Measurements from ENCODE around the gene TMCC1. TPM values are rescaled to one million over a fixed set of nuclear protein-coding genes. Genes with fewer than 3 reads are reported as not detected.
"Not testable (repeated sequence)": the region's sequence is repeated elsewhere in the genome, so short reads cannot be mapped to it uniquely, and the experiment has no call there.

The TMCC1 gene
- total and polyA plus RNA-seq, 7 donors = 12.4 to 55.0 (median 38.1) TPM

DNA sequence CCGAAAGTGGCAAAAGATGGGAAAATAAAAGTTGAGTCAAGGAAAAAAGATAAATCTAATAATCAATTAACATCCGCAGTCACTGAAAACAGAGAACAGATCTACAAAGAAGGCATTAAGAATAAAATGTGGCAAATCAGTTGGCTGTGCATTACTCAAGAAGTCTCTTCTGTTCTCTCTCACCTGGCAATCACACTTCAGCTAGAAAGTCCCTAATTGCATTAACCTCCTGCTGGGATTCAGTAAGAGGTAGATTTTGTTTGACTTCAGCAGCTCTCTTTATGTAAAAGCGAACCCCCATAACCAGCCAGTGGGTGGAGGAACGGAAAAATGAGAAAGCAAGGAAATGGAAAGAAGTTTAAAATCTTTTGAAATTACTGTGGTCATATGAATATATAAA, 192.3 kb downstream of the TMCC1 start:
- H3K9me3 ChIP-seq = no peaks in the 10 kb centered on the region
- H3K27ac ChIP-seq = no peak overlapping the region
- no peak for DNase-seq
- WGBS, 3 donors = 96 to 99% (median 98%) methylated on average over 4 of the region's 4 CpGs
- TF ChIP-seq CTCF (IDR thresholded peaks at IDR 0.05) = no peak
- intact Hi-C loops (cut with DNase I) = no loop called here
- H3K4me1 ChIP-seq = peaks cover 31% of the 10 kb centered on the region
- H3K36me3 ChIP-seq (ENCODE audit: insufficient read depth in 1 of 2, low read depth in 1 of 2) = no peaks in the 10 kb centered on the region
- no peak overlapping the region for H3K4me3 ChIP-seq
- ATAC-seq = no peak
- no peaks in the 10 kb centered on the region for H3K27me3 ChIP-seq (ENCODE audit: insufficient read depth in 3 of 3, low read length in 2 of 3)

DNA sequence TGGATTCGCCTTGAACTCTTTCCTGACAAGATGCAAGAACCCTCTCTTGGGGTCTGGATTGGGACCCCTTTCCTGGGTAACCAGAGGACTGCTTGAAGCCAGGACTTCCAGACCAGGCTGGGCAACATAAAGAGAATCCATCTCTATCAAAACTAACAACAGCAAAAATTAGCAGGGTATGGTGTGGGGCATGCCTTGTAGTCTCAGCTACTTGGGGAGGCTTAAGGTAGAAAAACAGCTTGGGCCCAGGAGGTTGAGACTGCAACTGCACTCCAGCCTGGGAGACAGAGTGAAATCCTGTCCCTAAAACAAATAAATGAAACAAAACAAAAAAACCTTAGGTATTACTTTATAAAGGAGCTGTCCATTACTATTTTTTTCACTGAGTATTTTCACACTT, 193.9 kb downstream of the TMCC1 start:
- intact Hi-C loops (cut with DNase I) = no loop called here
- H3K4me3 ChIP-seq = no peak overlapping the region
- TF ChIP-seq CTCF (IDR thresholded peaks at IDR 0.05) = no peak
- WGBS, 3 donors = 88 to 100% (median 94%) methylated on average over 1 of the region's 1 CpG
- H3K9me3 ChIP-seq = no peaks in the 10 kb centered on the region
- ATAC-seq (no peak), DNase-seq (no peak)
- no peak overlapping the region for H3K27ac ChIP-seq
- no peaks in the 10 kb centered on the region for H3K36me3 ChIP-seq (ENCODE audit: insufficient read depth in 1 of 2, low read depth in 1 of 2)
- H3K4me1 ChIP-seq = peaks cover 31% of the 10 kb centered on the region
- H3K27me3 ChIP-seq (ENCODE audit: insufficient read depth in 3 of 3, low read length in 2 of 3) = no peaks in the 10 kb centered on the region

DNA sequence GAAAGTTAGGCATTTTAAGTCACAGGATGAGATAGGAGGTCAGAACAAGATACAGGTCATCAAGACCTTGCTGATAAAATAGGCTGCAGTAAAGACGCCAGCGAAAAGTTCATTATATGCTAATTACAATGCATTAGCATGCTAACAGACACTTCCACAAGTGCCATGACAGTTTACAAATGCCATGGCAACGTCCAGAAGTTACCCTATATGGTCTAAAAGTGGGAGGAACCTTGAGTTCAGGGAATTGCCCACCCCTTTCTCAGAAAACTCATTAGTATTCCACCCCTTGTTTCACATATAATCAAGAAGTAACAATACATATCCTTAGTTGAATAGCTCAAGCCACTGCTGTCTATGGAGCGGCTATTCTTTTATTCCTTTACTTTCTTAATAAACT, 194.3 kb downstream of the TMCC1 start:
- Histone ChIP-seq H3K27ac (no peak overlapping the region), H3K9me3 (no peaks in the 10 kb centered on the region), H3K36me3 (ENCODE audit: insufficient read depth in 1 of 2, low read depth in 1 of 2) (no peaks in the 10 kb centered on the region), H3K4me3 (no peak overlapping the region), H3K27me3 (ENCODE audit: insufficient read depth in 3 of 3, low read length in 2 of 3) (no peaks in the 10 kb centered on the region), H3K4me1 (peaks cover 31% of the 10 kb centered on the region)
- ATAC-seq (no peak), DNase-seq (no peak)
- intact Hi-C loops (cut with DNase I) = no loop called here
- WGBS, 3 donors = 69 to 74% (median 71%) methylated on average over 4 of the region's 4 CpGs
- TF ChIP-seq CTCF (IDR thresholded peaks at IDR 0.05) = no peak

DNA sequence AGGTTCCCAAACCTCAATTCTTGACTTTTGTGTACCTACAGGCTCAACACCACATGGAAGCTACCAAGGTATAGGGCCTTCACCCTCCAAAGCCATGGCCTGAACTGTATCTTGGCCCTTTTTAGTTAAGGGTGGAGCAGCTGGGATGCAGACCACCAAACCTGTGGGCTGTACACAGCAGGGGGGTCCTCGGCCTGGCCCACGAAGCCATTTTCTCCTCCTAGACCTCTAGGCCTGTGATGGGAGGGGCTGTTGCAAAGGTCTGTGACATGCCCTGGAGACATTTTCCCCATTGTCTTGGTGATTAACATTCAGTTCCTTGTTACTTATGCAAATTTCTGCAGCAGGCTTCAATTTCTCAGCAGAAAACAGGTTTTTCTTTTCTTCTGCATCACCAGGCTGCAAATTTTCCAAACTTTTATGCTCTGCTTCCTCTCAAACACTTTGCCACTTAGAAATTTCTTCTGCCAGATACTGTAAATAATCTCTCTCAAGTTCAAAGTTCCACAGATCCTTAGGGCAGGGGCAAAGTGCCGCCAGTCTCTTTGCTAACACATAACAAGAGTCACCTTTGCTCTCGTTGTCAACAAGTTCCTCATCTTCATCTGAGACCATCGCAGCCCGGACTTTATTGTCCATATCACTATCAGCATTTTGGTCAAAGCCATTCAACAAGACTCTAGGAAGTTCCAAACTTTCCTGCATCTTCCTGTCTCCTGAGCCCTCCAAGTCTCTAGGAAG, 196.1 kb downstream of the TMCC1 start:
- DNase-seq (no peak), ATAC-seq (no peak)
- H3K36me3 ChIP-seq (ENCODE audit: insufficient read depth in 1 of 2, low read depth in 1 of 2) = no peaks in the 10 kb centered on the region
- intact Hi-C loops (cut with DNase I) = no loop called here
- H3K9me3 ChIP-seq = no peaks in the 10 kb centered on the region
- TF ChIP-seq CTCF (IDR thresholded peaks at IDR 0.05) = no peak
- 93 to 96% (median 94%) methylated on average over 6 of the region's 6 CpGs for WGBS, 3 donors
- no peak overlapping the region for H3K4me3 ChIP-seq
- no peak overlapping the region for H3K27ac ChIP-seq
- H3K4me1 ChIP-seq = peaks cover 16% of the 10 kb centered on the region
- H3K27me3 ChIP-seq (ENCODE audit: insufficient read depth in 3 of 3, low read length in 2 of 3) = no peaks in the 10 kb centered on the region

GRCh38 chr3:129696430-129696829, 197.1 kb downstream of the TMCC1 start:
- DNase-seq; H3K36me3 ChIP-seq (ENCODE audit: insufficient read depth in 1 of 2, low read depth in 1 of 2); H3K27ac ChIP-seq; ATAC-seq; H3K9me3 ChIP-seq; H3K27me3 ChIP-seq (ENCODE audit: insufficient read depth in 3 of 3, low read length in 2 of 3); intact Hi-C loops (cut with DNase I); H3K4me3 ChIP-seq: not testable (repeated sequence)
- peaks cover 16% of the 10 kb centered on the region for H3K4me1 ChIP-seq
- 93 to 99% (median 97%) methylated on average over 2 of the region's 2 CpGs for WGBS, 3 donors

Measured in psoas muscle (tissue), 8 donors.